Stimulated activated CD4-positive, alpha-beta T cell treated with anti-CD3 and anti-CD28 coated beads, Interleukin-1b, Interleukin-23, amount 100 ng/mL, for 1 hour (primary cell): ENCODE results near the gene VASH1.

Experiments
- DNase-seq, 2 donors: peaks; one replicate each; pipeline ENCODE4 v3.0.0-alpha.2; 2020; ENCODE audit warnings: low read depth in 2 of 2

The VASH1 gene

DNA sequence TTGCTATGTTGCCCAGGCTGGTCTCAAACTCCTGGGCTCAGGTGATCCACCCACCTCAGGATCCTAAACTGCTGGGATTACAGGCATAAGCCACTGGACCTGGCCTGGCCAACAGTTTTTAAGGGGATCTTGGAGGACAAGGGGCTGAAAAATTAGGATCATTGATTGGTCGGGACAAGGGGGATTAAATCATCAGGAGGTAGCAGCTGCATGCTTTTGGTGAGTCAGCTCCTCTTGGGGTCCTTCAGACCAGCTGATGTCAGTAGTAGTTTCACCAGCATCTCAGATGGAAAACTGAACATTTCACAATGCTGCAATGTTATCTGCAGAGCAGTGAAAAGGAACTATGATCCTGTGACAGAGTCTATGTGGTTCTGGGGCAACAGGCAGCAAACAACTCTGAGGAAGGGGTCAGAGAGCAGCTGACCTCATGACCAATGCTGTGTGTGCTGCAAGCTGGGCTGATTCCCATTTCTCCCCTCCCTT, 71.3 kb downstream of the VASH1 start:
- no peak for DNase-seq
